IPS-18a (cell line): ENCODE data around the gene LASP1.
"Not testable (repeated sequence)": the region's sequence is repeated elsewhere in the genome, so short reads cannot be mapped to it uniquely, and the experiment has no call there.

ENCODE experiments used
- H3K27ac ChIP-seq: one replicate; pipeline ENCODE4 v1.5.1; 2013; ENCODE audit warnings: low read length
- H3K27me3 ChIP-seq: one replicate; pipeline ENCODE4 v1.6.1; 2013; ENCODE audit warnings: mild to moderate bottlenecking, low read length; ENCODE audit not compliant: control insufficient read depth, insufficient read depth
- H3K36me3 ChIP-seq: one replicate; pipeline ENCODE4 v1.6.1; 2013; ENCODE audit warnings: low read depth, low read length; ENCODE audit not compliant: control insufficient read depth
- H3K4me1 ChIP-seq: one replicate; pipeline ENCODE4 v1.6.1; 2013; ENCODE audit warnings: low read depth, low read length; ENCODE audit not compliant: control insufficient read depth
- H3K4me3 ChIP-seq: one replicate; pipeline ENCODE4 v1.5.1; 2013; ENCODE audit warnings: low read length
- H3K9ac ChIP-seq: one replicate; pipeline ENCODE4 v1.6.1; 2013; ENCODE audit warnings: mild to moderate bottlenecking, low read length, moderate library complexity
- H3K9me3 ChIP-seq: one replicate; pipeline ENCODE4 v1.6.1; 2013; ENCODE audit warnings: low read depth, low read length; ENCODE audit not compliant: control insufficient read depth

Gene LASP1

GRCh38 chr17:38926293-38927070, 56.6 kb downstream of the LASP1 start:
- no peak overlapping the region for H3K9ac ChIP-seq
- peak overlapping the region; percentile 51 for H3K4me3 ChIP-seq
- H3K36me3 ChIP-seq = no peaks in the 10 kb centered on the region
- no peak overlapping the region for H3K27ac ChIP-seq
- no peaks in the 10 kb centered on the region for H3K9me3 ChIP-seq
- H3K4me1 ChIP-seq = peaks cover 22% of the 10 kb centered on the region
- H3K27me3 ChIP-seq = no peaks in the 10 kb centered on the region

- H3K4me3 ChIP-seq, H3K9me3 ChIP-seq, H3K27me3 ChIP-seq, H3K36me3 ChIP-seq, H3K27ac ChIP-seq, H3K4me1 ChIP-seq, H3K9ac ChIP-seq: not testable (repeated sequence)
Measured at GRCh38 chr17:38930782-38931181, 60.9 kb downstream of the LASP1 start.

- not testable (repeated sequence) for H3K9me3 ChIP-seq, H3K36me3 ChIP-seq, H3K27ac ChIP-seq, H3K4me1 ChIP-seq, H3K27me3 ChIP-seq, H3K4me3 ChIP-seq, H3K9ac ChIP-seq
Measured at GRCh38 chr17:38933962-38934361, 64.1 kb downstream of the LASP1 start.

- H3K4me3 ChIP-seq = no peak overlapping the region
- no peaks in the 10 kb centered on the region for H3K36me3 ChIP-seq
- H3K9me3 ChIP-seq = no peaks in the 10 kb centered on the region
- H3K9ac ChIP-seq = no peak overlapping the region
- no peaks in the 10 kb centered on the region for H3K27me3 ChIP-seq
- H3K27ac ChIP-seq = no peak overlapping the region
- no peaks in the 10 kb centered on the region for H3K4me1 ChIP-seq
Measured at GRCh38 chr17:38939987-38940386, 70.1 kb downstream of the LASP1 start.

- Histone ChIP-seq H3K9me3 (no peaks in the 10 kb centered on the region), H3K4me1 (no peaks in the 10 kb centered on the region), H3K36me3 (no peaks in the 10 kb centered on the region), H3K27ac (no peak overlapping the region), H3K27me3 (no peaks in the 10 kb centered on the region), H3K9ac (no peak overlapping the region), H3K4me3 (no peak overlapping the region)
Measured at GRCh38 chr17:38940404-38940803, 70.5 kb downstream of the LASP1 start.

GRCh38 chr17:38942696-38943334, 73.0 kb downstream of the LASP1 start:
- Histone ChIP-seq H3K36me3 (no peaks in the 10 kb centered on the region), H3K4me1 (no peaks in the 10 kb centered on the region), H3K27me3 (no peaks in the 10 kb centered on the region), H3K9ac (no peak overlapping the region), H3K9me3 (no peaks in the 10 kb centered on the region), H3K4me3 (no peak overlapping the region), H3K27ac (no peak overlapping the region)

- Histone ChIP-seq H3K4me1 (no peaks in the 10 kb centered on the region), H3K9ac (no peak overlapping the region), H3K27me3 (no peaks in the 10 kb centered on the region), H3K9me3 (no peaks in the 10 kb centered on the region), H3K4me3 (no peak overlapping the region), H3K36me3 (no peaks in the 10 kb centered on the region), H3K27ac (no peak overlapping the region)
Measured at GRCh38 chr17:38943607-38944006, 73.7 kb downstream of the LASP1 start.

GRCh38 chr17:38947189-38947588, 77.3 kb downstream of the LASP1 start:
- H3K27me3 ChIP-seq = no peaks in the 10 kb centered on the region
- no peak overlapping the region for H3K4me3 ChIP-seq
- H3K4me1 ChIP-seq = no peaks in the 10 kb centered on the region
- H3K36me3 ChIP-seq = no peaks in the 10 kb centered on the region
- H3K9me3 ChIP-seq = no peaks in the 10 kb centered on the region
- no peak overlapping the region for H3K9ac ChIP-seq
- no peak overlapping the region for H3K27ac ChIP-seq

- H3K27ac ChIP-seq, H3K9ac ChIP-seq, H3K36me3 ChIP-seq, H3K9me3 ChIP-seq, H3K27me3 ChIP-seq, H3K4me1 ChIP-seq, H3K4me3 ChIP-seq: not testable (repeated sequence)
Measured at GRCh38 chr17:38953800-38954199, 83.9 kb downstream of the LASP1 start.

- H3K4me1 ChIP-seq = no peaks in the 10 kb centered on the region
- H3K36me3 ChIP-seq = no peaks in the 10 kb centered on the region
- H3K27ac ChIP-seq = no peak overlapping the region
- H3K9me3 ChIP-seq = no peaks in the 10 kb centered on the region
- H3K9ac ChIP-seq = no peak overlapping the region
- no peak overlapping the region for H3K4me3 ChIP-seq
- no peaks in the 10 kb centered on the region for H3K27me3 ChIP-seq
Measured at GRCh38 chr17:38958326-38958725, 88.5 kb downstream of the LASP1 start.

GRCh38 chr17:38958756-38959155, 88.9 kb downstream of the LASP1 start:
- no peaks in the 10 kb centered on the region for H3K27me3 ChIP-seq
- no peak overlapping the region for H3K9ac ChIP-seq
- H3K4me1 ChIP-seq = no peaks in the 10 kb centered on the region
- H3K27ac ChIP-seq = no peak overlapping the region
- H3K36me3 ChIP-seq = no peaks in the 10 kb centered on the region
- H3K4me3 ChIP-seq = no peak overlapping the region
- H3K9me3 ChIP-seq = no peaks in the 10 kb centered on the region

- Histone ChIP-seq H3K27ac (no peak overlapping the region), H3K4me1 (no peaks in the 10 kb centered on the region), H3K9ac (no peak overlapping the region), H3K36me3 (no peaks in the 10 kb centered on the region), H3K27me3 (no peaks in the 10 kb centered on the region), H3K9me3 (no peaks in the 10 kb centered on the region), H3K4me3 (no peak overlapping the region)
Measured at GRCh38 chr17:38959508-38959907, 89.7 kb downstream of the LASP1 start.
